Thyroid gland (tissue), 4 donors: ENCODE results near the gene MEI1. TPM values are rescaled to one million over a fixed set of nuclear protein-coding genes. Genes with fewer than 3 reads are reported as not detected.

Experiments
- DNase-seq, 2 donors: peaks; one replicate each; pipeline ENCODE4 v3.0.0-alpha.2; 2019
- H3K27ac ChIP-seq, 3 donors: fragments of 200-600 bp; sonication (generic); 1 replicate in 2 of 3; 2 replicates in 1 of 3; pipeline ENCODE4 v1.5.1; 2016 to 2019; ENCODE audit warnings: mild to moderate bottlenecking in 1 of 3, moderate library complexity in 1 of 3
- H3K27me3 ChIP-seq: fragments of 200-600 bp; sonication (generic); one replicate; pipeline ENCODE4 v1.5.1; 2019
- H3K36me3 ChIP-seq, 2 donors: fragments of 200-600 bp; sonication (generic); one replicate each; pipeline ENCODE4 v1.5.1; 2016 to 2019
- H3K4me1 ChIP-seq, 2 donors: fragments of 200-600 bp; sonication (generic); one replicate each; pipeline ENCODE4 v1.5.1; 2017 to 2019
- H3K4me3 ChIP-seq, 3 donors: fragments of 200-600 bp; sonication (generic); replicated peaks in 1 of 3; 1 replicate in 2 of 3; 2 replicates in 1 of 3; pipeline ENCODE4 v1.5.1; 2016; ENCODE audit warnings: mild to moderate bottlenecking in 1 of 3
- H3K9me3 ChIP-seq: fragments of 200-600 bp; sonication (generic); one replicate; pipeline ENCODE4 v1.5.1; 2017
- CTCF ChIP-seq, 6 experiments: fragments of 200-600 bp in 3 of 6; fragments of 450-650 bp in 3 of 6; sonication (generic) in 3 of 6; IDR thresholded peaks; one replicate each; pipeline ENCODE4 v1.5.1; 2016 to 2019; ENCODE audit warnings: antibody characterized with exemption in 6 of 6, mild to moderate bottlenecking in 2 of 6, inconsistent platforms in 1 of 6, moderate library complexity in 1 of 6
- POLR2A ChIP-seq, 2 donors: fragments of 450-650 bp; IDR thresholded peaks; one replicate each; pipeline ENCODE4 v1.6.1; 2017; ENCODE audit warnings: antibody characterized with exemption in 2 of 2, mild to moderate bottlenecking in 2 of 2, moderate library complexity in 1 of 2
- WGBS, 2 donors: methylation state at CpG; one replicate each; pipeline ENCODE4 v1.1.5; 2017; 5-methylcytosine and 5-hydroxymethylcytosine counted together
- intact Hi-C: fragments of 100-400 bp; cut with DNase I; formaldehyde crosslinking; loops from one replicate; pipeline ENCODE4 v1.15.1; 2023
- total RNA-seq, 4 donors: library from RNA; depleted of rRNA; stranded (reverse); fragments of >200 nt; gene quantifications; one replicate each; pipeline ENCODE4 v1.2.3, GENCODE V29; 2016

Gene MEI1
- total RNA-seq, 4 donors from 2014 or later: 0.25 to 5.2 (median 1.4) TPM

GRCh38 chr22:41787331-41787730, 88.0 kb downstream of the MEI1 start:
- H3K4me3 ChIP-seq: no peak overlapping the region
- no peak for DNase-seq
- TF ChIP-seq CTCF (IDR thresholded peaks at IDR 0.05) (no peak), POLR2A (IDR thresholded peaks at IDR 0.05) (no peak)
- no peaks in the 10 kb centered on the region for H3K9me3 ChIP-seq
- no peaks in the 10 kb centered on the region for H3K4me1 ChIP-seq
- H3K36me3 ChIP-seq: no peaks in the 10 kb centered on the region
- 60 to 77% methylated on average over 2 of the region's 2 CpGs for WGBS, 2 donors
- no peak overlapping the region for H3K27ac ChIP-seq
- H3K27me3 ChIP-seq: no peaks in the 10 kb centered on the region
- intact Hi-C loops: no loop called here

- Histone ChIP-seq H3K4me1 (no peaks in the 10 kb centered on the region), H3K27me3 (no peaks in the 10 kb centered on the region), H3K4me3 (no peak overlapping the region), H3K36me3 (no peaks in the 10 kb centered on the region), H3K27ac (no peak overlapping the region), H3K9me3 (no peaks in the 10 kb centered on the region)
- DNase-seq: no peak
- intact Hi-C loops: no loop called here
- no peak for TF ChIP-seq CTCF (IDR thresholded peaks at IDR 0.05)
- TF ChIP-seq POLR2A (IDR thresholded peaks at IDR 0.05): no peak
- WGBS, 2 donors: 97 to 98% methylated on average over 3 of the region's 3 CpGs
Observed at GRCh38 chr22:41793871-41794270, 94.6 kb downstream of the MEI1 start.

GRCh38 chr22:41798736-41799135, 99.4 kb downstream of the MEI1 start:
- Histone ChIP-seq H3K36me3 (no peaks in the 10 kb centered on the region), H3K4me3 (no peak overlapping the region), H3K4me1 (peaks cover 16 to 22% of the 10 kb centered on the region in 2 donors), H3K9me3 (no peaks in the 10 kb centered on the region), H3K27ac (no peak overlapping the region), H3K27me3 (no peaks in the 10 kb centered on the region)
- no peak for TF ChIP-seq POLR2A (IDR thresholded peaks at IDR 0.05)
- no peak for TF ChIP-seq CTCF (IDR thresholded peaks at IDR 0.05)
- DNase-seq: no peak
- intact Hi-C loops: no loop called here
- WGBS, 2 donors: 97 to 100% methylated on average over 2 of the region's 2 CpGs

GRCh38 chr22:41799486-41800347, 100.4 kb downstream of the MEI1 start:
- TF ChIP-seq CTCF (IDR thresholded peaks at IDR 0.05) (no peak), POLR2A (IDR thresholded peaks at IDR 0.05) (no peak)
- 29 to 33% methylated on average over 18 to 24 of the region's 38 CpGs for WGBS, 2 donors

More at GRCh38 chr22:41799486-41800347, 100.4 kb downstream of the MEI1 start:
- H3K4me3 ChIP-seq: peak overlapping the region; percentile 74 to 86 (median 85)
- no peaks in the 10 kb centered on the region for H3K36me3 ChIP-seq
- no peaks in the 10 kb centered on the region for H3K9me3 ChIP-seq
- DNase-seq: peak; percentile 35 to 36
- intact Hi-C loops: no loop called here
- H3K4me1 ChIP-seq: peaks cover 16 to 22% of the 10 kb centered on the region in 2 donors
- no peaks in the 10 kb centered on the region for H3K27me3 ChIP-seq
- H3K27ac ChIP-seq: peak overlapping the region; percentile 67 to 86 (median 78)
